ENCODE measurements around the gene LRRFIP2.

Gene LRRFIP2

GRCh38 chr3:37074178-37074577 is 100.2 kb downstream of the LRRFIP2 start:
- DNase-seq (ENCODE audit: low read depth): peak; percentile 73
- no peak overlapping the region for H3K4me3 ChIP-seq (ENCODE audit: low read length)
- no peak for TF ChIP-seq CTCF (conservative IDR thresholded peaks at IDR 0.05; ENCODE audit: low read length)

- DNase-seq (ENCODE audit: low read depth): peak; percentile 67
- no peak for TF ChIP-seq CTCF (conservative IDR thresholded peaks at IDR 0.05; ENCODE audit: low read length)
- H3K4me3 ChIP-seq (ENCODE audit: low read length): no peak overlapping the region
These were observed 101.5 kb downstream of the LRRFIP2 start for GRCh38 chr3:37072892-37073291.

- no peak for DNase-seq (ENCODE audit: low read depth)
- TF ChIP-seq CTCF (conservative IDR thresholded peaks at IDR 0.05; ENCODE audit: low read length): no peak
- H3K4me3 ChIP-seq (ENCODE audit: low read length): no peak overlapping the region
These were observed 102.5 kb downstream of the LRRFIP2 start for GRCh38 chr3:37071921-37072320.

GRCh38 chr3:37068031-37068430 is 106.4 kb downstream of the LRRFIP2 start:
- no peak for TF ChIP-seq CTCF (conservative IDR thresholded peaks at IDR 0.05; ENCODE audit: low read length)
- DNase-seq (ENCODE audit: low read depth): no peak
- H3K4me3 ChIP-seq (ENCODE audit: low read length): no peak overlapping the region

- no peak overlapping the region for H3K4me3 ChIP-seq (ENCODE audit: low read length)
- DNase-seq (ENCODE audit: low read depth): no peak
- no peak for TF ChIP-seq CTCF (conservative IDR thresholded peaks at IDR 0.05; ENCODE audit: low read length)
These were observed 106.8 kb downstream of the LRRFIP2 start for GRCh38 chr3:37067577-37067976.

- no peak for TF ChIP-seq CTCF (conservative IDR thresholded peaks at IDR 0.05; ENCODE audit: low read length)
- peak; percentile 46 for DNase-seq (ENCODE audit: low read depth)
- no peak overlapping the region for H3K4me3 ChIP-seq (ENCODE audit: low read length)
These were observed 109.6 kb downstream of the LRRFIP2 start for GRCh38 chr3:37064747-37065146.

- TF ChIP-seq CTCF (conservative IDR thresholded peaks at IDR 0.05; ENCODE audit: low read length): no peak
- no peak for DNase-seq (ENCODE audit: low read depth)
- no peak overlapping the region for H3K4me3 ChIP-seq (ENCODE audit: low read length)
These were observed 116.3 kb downstream of the LRRFIP2 start for GRCh38 chr3:37058117-37058516.

All from AG10803 (cell line).